Parathyroid adenoma (tissue), 2 donors: ENCODE data around the gene DPF1.

ENCODE experiments used
- H2AFZ ChIP-seq: fragments of 300-600 bp; sonication (generic); one replicate; pipeline ENCODE4 v1.7.0; 2017; ENCODE audit warnings: antibody characterized with exemption, mild to moderate bottlenecking
- H3K27ac ChIP-seq: fragments of 300-600 bp; sonication (generic); one replicate; pipeline ENCODE4 v1.7.0; 2017
- H3K27me3 ChIP-seq: fragments of 300-600 bp; sonication (generic); one replicate; pipeline ENCODE4 v1.7.0; 2017; ENCODE audit warnings: low read length; ENCODE audit not compliant: control insufficient read depth, insufficient read depth
- H3K36me3 ChIP-seq: fragments of 300-600 bp; sonication (generic); one replicate; pipeline ENCODE4 v1.7.0; 2017; ENCODE audit warnings: low read length; ENCODE audit not compliant: control insufficient read depth, insufficient read depth
- H3K4me1 ChIP-seq: fragments of 300-600 bp; sonication (generic); one replicate; pipeline ENCODE4 v1.7.0; 2017; ENCODE audit warnings: control low read depth
- H3K4me2 ChIP-seq: fragments of 300-600 bp; sonication (generic); one replicate; pipeline ENCODE4 v1.7.0; 2017; ENCODE audit warnings: low read length
- H3K4me3 ChIP-seq: fragments of 300-600 bp; sonication (generic); one replicate; pipeline ENCODE4 v1.7.0; 2017; ENCODE audit warnings: low read depth, low read length
- H3K79me2 ChIP-seq: fragments of 300-600 bp; sonication (generic); one replicate; pipeline ENCODE4 v1.7.0; 2017; ENCODE audit warnings: control low read depth
- H3K9ac ChIP-seq: fragments of 300-600 bp; sonication (generic); one replicate; pipeline ENCODE4 v1.7.0; 2017; ENCODE audit warnings: mild to moderate bottlenecking
- H3K9me3 ChIP-seq: fragments of 300-600 bp; sonication (generic); one replicate; pipeline ENCODE4 v1.7.0; 2017; ENCODE audit warnings: low read length; ENCODE audit not compliant: control insufficient read depth
- CTCF ChIP-seq: fragments of 300-600 bp; sonication (generic); IDR thresholded peaks from one replicate; pipeline ENCODE4 v1.7.0; 2017; ENCODE audit warnings: antibody characterized with exemption, mild to moderate bottlenecking
- donor health status: primary hyperparathyroidism.

DPF1 gene

GRCh38 chr19:38203197-38203596 is 20.8 kb downstream of the DPF1 start:
- H2AFZ ChIP-seq = no peak overlapping the region
- TF ChIP-seq CTCF = no peak
- H3K4me2 ChIP-seq = no peak overlapping the region
- H3K4me1 ChIP-seq = no peaks in the 10 kb centered on the region
- H3K9ac ChIP-seq = no peak overlapping the region
- H3K79me2 ChIP-seq = no peaks in the 10 kb centered on the region
- no peaks in the 10 kb centered on the region for H3K27me3 ChIP-seq
- no peaks in the 10 kb centered on the region for H3K9me3 ChIP-seq
- no peak overlapping the region for H3K4me3 ChIP-seq
- no peaks in the 10 kb centered on the region for H3K36me3 ChIP-seq
- H3K27ac ChIP-seq = no peak overlapping the region

GRCh38 chr19:38202504-38202903 is 21.5 kb downstream of the DPF1 start:
- Histone ChIP-seq H3K9me3 (no peaks in the 10 kb centered on the region), H3K9ac (no peak overlapping the region), H3K4me1 (no peaks in the 10 kb centered on the region), H2AFZ (no peak overlapping the region), H3K27ac (no peak overlapping the region), H3K27me3 (no peaks in the 10 kb centered on the region), H3K4me3 (no peak overlapping the region), H3K36me3 (no peaks in the 10 kb centered on the region), H3K4me2 (no peak overlapping the region), H3K79me2 (no peaks in the 10 kb centered on the region)
- TF ChIP-seq CTCF = no peak

GRCh38 chr19:38201731-38202130 is 22.3 kb downstream of the DPF1 start:
- Histone ChIP-seq H3K27me3 (no peaks in the 10 kb centered on the region), H2AFZ (no peak overlapping the region), H3K36me3 (no peaks in the 10 kb centered on the region), H3K9me3 (no peaks in the 10 kb centered on the region), H3K27ac (no peak overlapping the region), H3K9ac (no peak overlapping the region), H3K4me2 (no peak overlapping the region), H3K4me3 (no peak overlapping the region), H3K4me1 (no peaks in the 10 kb centered on the region), H3K79me2 (no peaks in the 10 kb centered on the region)
- no peak for TF ChIP-seq CTCF

GRCh38 chr19:38199340-38199739 is 24.7 kb downstream of the DPF1 start:
- TF ChIP-seq CTCF = no peak
- no peak overlapping the region for H2AFZ ChIP-seq
- H3K36me3 ChIP-seq = no peaks in the 10 kb centered on the region
- no peak overlapping the region for H3K9ac ChIP-seq
- H3K4me2 ChIP-seq = no peak overlapping the region
- no peaks in the 10 kb centered on the region for H3K4me1 ChIP-seq
- no peaks in the 10 kb centered on the region for H3K9me3 ChIP-seq
- no peaks in the 10 kb centered on the region for H3K27me3 ChIP-seq
- H3K79me2 ChIP-seq = peaks cover 3% of the 10 kb centered on the region
- H3K27ac ChIP-seq = no peak overlapping the region
- no peak overlapping the region for H3K4me3 ChIP-seq

GRCh38 chr19:38197937-38198704 is 25.9 kb downstream of the DPF1 start:
- Histone ChIP-seq H3K4me3 (no peak overlapping the region), H3K9me3 (no peaks in the 10 kb centered on the region), H2AFZ (no peak overlapping the region), H3K4me1 (no peaks in the 10 kb centered on the region), H3K27me3 (no peaks in the 10 kb centered on the region), H3K79me2 (peaks cover 3% of the 10 kb centered on the region), H3K36me3 (no peaks in the 10 kb centered on the region), H3K27ac (no peak overlapping the region), H3K4me2 (no peak overlapping the region), H3K9ac (no peak overlapping the region)
- TF ChIP-seq CTCF = no peak
